Right kidney (tissue), 1 donor: Measurements from ENCODE around the gene ZDHHC12.
A peak's percentile ranks its signal among the peaks of the same experiment; 100 is the strongest.
"Not testable (repeated sequence)": the region's sequence is repeated elsewhere in the genome, so short reads cannot be mapped to it uniquely, and the experiment has no call there.

ENCODE experiments used
- DNase-seq: peaks from one replicate; pipeline ENCODE4 v3.0.0-alpha.2; 2016

Gene ZDHHC12

DNA sequence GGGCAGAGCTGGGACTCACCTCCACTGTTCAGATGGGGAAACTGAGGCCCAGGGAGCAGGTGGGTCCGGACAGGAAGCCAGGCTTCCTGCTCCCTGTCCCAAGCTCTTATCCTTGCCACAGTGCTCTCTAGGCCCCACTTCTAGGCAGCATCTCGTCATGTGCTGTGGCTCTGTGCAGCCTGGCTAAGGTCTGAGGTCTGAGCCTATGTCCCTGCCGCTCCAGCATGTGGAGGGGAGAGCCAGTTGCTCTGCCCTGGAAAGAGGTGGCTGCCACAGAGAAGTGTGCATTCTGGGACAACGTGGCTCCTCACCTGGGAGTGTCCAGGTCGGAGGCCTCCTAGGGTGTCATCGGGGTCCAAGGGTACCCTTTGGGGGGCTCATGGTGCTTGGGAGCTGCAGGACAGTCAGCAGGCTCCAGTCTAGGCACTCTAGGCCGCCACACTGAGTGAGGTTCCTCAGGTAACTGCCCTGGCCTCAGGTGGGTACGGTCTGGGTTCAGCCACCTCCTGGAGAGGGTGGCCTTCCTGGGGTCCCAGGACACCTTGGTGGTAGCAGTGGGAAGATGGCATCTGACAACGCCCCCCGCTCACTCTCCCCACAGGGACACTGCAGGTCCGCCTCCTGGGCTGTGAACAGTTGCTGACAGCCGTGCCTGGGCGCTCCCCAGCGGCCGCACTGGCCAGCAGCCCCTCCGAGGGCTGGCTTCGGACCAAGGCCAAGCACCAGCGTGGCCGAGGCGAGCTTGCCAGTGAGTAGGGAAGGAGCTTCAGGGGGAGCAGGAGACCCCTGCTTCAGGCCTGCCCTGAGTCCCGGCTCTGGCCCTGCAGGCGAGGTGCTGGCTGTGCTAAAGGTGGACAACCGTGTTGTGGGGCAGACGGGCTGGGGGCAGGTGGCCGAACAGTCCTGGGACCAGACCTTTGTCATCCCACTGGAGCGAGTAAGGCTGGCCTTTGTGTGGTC lies 11.2 kb downstream of the ZDHHC12 start:
- no peak for DNase-seq

- DNase-seq: no peak
These were observed 16.5 kb downstream of the ZDHHC12 start for GRCh38 chr9:128707446-128707845.

DNA sequence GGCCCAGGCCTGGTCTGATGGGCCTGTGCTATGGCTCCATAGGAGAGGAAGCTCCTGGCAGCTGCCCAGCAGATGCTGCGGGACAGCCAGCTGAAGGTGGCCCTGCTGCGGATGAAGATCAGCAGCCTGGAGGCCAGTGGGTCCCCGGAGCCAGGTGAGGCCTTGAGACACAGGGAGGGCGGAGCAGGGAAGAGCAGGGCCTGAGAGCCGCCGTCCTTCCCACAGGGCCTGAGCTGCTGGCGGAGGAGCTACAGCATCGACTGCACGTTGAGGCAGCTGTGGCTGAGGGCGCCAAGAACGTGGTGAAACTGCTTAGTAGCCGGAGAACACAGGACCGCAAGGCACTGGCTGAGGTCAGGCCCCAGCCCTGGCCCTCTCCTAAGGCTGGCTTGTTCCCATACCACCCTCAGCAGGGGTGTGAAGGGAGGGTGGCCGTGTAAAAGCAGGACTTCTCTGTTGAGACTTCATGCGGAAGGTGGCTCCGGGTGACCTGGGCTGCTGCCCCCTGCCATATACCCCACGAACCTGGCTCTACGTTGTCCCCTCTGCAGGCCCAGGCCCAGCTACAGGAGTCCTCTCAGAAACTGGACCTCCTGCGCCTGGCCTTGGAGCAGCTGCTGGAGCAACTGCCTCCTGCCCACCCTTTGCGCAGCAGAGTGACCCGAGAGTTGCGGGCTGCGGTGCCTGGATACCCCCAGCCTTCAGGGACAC lies 17.1 kb downstream of the ZDHHC12 start:
- DNase-seq: no peak

- no peak for DNase-seq
These were observed 17.9 kb downstream of the ZDHHC12 start for GRCh38 chr9:128706045-128706444.

- DNase-seq: no peak
These were observed 18.6 kb downstream of the ZDHHC12 start for GRCh38 chr9:128705051-128705965.

GRCh38 chr9:128704356-128704670 lies 19.6 kb downstream of the ZDHHC12 start:
- DNase-seq: no peak

GRCh38 chr9:128703616-128704355 lies 20.1 kb downstream of the ZDHHC12 start:
- no peak for DNase-seq

DNA sequence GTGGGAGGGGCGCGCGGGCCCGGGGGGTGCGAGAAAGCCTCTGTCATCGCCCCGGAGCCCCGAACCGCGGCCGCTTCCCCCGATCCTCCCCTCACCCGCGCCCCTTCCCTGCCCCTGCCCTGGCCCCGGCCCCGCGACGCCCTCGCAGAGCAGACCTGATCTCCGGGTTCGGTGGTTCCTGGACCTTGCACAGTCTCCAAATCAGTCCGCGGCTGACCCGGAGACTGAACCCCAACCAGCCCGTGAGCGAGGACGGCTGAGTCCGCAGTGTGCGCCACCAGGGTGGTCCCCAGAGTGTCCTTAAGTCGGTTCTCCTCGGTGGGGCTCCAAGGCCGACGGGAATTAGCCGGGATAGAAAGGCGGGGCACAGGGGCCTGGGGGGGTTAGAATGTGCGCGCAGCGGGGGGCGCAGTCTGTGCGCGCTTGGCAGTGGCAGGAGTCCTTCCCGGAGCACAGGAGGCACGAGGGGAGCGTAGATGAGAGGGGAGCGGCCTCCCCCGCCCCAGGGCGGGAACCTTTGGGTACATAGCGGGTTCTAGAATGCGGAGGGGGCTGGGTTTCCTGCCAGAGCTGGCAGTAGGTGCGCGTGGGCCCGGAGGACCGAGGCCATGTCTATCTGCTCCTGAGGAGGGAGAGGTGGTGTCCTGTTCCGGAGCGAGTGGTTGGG lies 20.8 kb downstream of the ZDHHC12 start:
- DNase-seq: peak; percentile 61

DNA sequence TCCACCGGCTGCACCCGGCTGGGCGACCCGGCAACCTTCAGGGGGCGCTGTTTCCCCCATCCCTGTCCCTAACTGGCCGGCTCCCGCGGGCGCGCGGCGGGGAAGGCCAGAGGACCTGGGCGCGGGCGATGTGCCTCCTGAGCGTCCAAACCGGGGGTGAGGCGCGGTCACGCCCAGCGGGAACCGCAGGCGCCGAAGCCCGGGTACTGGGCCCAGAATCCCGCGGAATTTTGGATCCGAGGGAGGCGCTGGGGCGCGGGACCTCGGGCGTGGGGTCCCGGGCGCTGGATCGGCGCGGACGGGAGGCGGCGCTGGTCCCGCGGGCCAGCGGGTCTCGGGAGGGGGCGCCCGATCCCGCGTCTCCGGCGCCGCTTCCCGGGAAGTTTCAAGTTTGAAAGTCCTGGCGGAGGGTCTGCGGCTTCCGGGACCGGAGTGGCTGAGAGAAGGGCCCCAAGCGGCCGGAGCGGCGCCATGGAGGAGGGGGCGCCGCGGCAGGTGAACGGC lies 21.4 kb downstream of the ZDHHC12 start, which contains the start of gene PKN3:
PKN3 (plus strand) TSS at position 59 of the 504 bp plus-strand sequence; CDS start at position 472, 413 bp downstream.
- DNase-seq: peak; percentile 98

DNA sequence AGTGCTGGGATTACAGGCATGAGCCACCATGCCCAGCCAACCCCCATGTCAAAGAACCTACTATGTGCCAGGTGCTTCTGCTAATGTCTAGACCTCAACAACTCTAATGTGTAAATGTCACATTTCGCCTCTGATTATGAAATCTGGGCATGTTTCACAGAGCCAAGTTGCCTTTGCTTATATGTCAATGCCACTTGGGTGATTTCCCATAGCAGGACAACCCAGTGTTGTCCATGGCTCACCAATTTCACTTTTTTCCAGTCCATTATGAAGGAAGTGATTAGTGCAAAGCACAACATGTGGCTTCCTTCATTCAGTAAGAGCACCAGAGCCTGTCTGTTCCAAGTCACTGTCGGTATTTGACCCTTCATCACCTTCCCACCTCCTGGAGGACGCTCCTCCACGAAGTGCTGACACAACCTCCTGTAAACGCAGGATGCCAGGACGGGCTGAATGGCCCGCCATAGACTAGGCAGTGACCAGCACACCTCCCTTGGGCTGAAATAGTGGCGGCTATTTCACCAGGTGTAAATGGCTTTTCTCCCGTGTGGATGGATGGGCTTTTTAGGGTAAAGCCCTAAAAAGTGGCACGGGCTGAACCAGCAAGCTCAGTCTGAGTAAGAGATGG lies 22.6 kb downstream of the ZDHHC12 start:
- no peak for DNase-seq

- DNase-seq: not testable (repeated sequence)
These were observed 24.7 kb downstream of the ZDHHC12 start for GRCh38 chr9:128699096-128699795.

- DNase-seq: no peak
These were observed 26.8 kb downstream of the ZDHHC12 start for GRCh38 chr9:128696923-128697707.

DNA sequence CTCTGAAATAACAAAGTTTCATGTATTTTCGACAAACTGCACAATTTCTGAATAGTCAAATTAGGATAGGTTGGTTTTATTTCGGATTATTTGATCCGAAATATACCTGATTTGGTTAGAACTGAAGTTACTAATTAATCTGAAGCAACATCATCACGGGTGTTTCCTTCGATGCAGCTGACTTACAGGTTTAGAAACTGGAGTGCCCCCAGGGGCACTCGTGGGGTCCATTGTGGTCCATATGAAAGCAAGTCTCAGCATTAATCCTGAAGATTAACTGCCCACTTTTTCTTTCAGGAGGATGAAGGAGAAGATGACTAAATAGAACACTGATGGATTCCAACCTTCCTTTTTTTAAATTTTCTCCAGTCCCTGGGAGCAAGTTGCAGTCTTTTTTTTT lies 29.6 kb downstream of the ZDHHC12 start:
- no peak for DNase-seq

DNA sequence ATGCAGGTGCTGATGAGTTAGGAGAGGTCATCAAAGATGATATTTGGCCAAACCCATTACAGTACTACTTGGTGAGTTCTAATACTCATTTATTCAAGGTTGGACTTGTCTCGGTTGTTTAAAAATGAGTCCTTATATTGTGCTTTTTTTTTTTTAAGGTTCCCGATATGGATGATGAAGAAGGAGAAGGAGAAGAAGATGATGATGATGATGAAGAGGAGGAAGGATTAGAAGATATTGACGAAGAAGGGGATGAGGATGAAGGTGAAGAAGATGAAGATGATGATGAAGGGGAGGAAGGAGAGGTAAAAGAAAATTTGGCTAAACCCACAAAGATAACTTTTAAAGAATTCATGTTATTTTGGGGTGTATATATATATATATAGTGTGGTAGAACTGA lies 30.2 kb downstream of the ZDHHC12 start:
- not testable (repeated sequence) for DNase-seq

GRCh38 chr9:128690684-128691034 lies 33.3 kb downstream of the ZDHHC12 start:
- no peak for DNase-seq

GRCh38 chr9:128689820-128690683 lies 33.9 kb downstream of the ZDHHC12 start:
- DNase-seq: peak; percentile 41

DNA sequence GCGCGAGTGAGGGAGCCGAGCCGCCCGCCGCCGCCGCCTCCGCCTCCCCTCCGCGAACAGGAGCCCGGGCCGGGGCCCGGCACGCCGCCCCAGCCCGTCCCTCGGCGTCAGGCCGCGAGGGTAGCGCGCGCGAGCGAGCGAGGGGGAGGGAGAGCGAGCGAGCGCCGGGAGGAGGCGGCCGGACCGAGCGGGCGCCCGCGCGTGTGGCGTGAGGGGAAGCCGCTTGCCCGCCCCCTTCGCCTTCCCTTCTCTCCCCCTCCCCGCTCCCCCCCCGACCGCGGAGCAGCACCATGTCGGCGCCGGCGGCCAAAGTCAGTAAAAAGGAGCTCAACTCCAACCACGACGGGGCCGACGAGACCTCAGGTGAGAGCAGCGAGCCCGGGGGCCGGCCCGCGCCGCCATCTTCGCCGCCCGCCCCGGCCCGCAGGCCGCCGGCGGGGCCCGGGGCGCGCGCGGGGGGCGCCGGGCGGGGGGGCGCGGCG lies 34.6 kb downstream of the ZDHHC12 start:
- DNase-seq: peak; percentile 22
